ENCODE data around the gene SDHA.

The SDHA gene

DNA sequence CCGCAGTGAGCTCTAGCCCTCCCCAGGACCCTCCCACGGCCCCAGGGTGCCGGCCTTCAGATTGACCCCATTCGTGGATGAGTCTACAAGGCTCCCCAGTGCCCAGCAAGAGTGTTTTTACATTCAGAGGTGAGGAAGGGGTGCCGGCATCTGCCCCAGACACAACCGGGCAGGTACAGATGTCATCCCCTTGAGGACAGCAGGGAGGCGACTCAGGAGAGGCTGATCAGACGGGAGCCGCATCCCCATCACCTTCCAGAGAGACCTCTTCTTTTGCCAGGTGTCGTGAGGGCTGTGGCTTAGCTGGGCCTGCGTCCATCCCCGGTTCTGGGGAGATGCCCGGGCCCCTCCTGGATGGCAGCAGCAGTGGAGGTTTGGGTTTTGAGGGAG lies 31.1 kb upstream of the SDHA start:
- Histone ChIP-seq H3K9me3 (ENCODE audit: control insufficient read depth, low read length) (no peaks in the 10 kb centered on the region), H3K27me3 (replicated peaks; ENCODE audit: control insufficient read depth, insufficient read depth, low read length) (peaks cover 3% of the 10 kb centered on the region), H3K36me3 (ENCODE audit: control insufficient read depth, insufficient read depth, low read length, severe bottlenecking) (no peaks in the 10 kb centered on the region), H3K4me3 (ENCODE audit: low read length) (no peak overlapping the region), H3K4me1 (ENCODE audit: control insufficient read depth, insufficient read depth, low read length) (peaks cover 3% of the 10 kb centered on the region), H3K9ac (ENCODE audit: low read length) (no peak overlapping the region)
- DNase-seq (ENCODE audit: low read depth) = no peak

DNA sequence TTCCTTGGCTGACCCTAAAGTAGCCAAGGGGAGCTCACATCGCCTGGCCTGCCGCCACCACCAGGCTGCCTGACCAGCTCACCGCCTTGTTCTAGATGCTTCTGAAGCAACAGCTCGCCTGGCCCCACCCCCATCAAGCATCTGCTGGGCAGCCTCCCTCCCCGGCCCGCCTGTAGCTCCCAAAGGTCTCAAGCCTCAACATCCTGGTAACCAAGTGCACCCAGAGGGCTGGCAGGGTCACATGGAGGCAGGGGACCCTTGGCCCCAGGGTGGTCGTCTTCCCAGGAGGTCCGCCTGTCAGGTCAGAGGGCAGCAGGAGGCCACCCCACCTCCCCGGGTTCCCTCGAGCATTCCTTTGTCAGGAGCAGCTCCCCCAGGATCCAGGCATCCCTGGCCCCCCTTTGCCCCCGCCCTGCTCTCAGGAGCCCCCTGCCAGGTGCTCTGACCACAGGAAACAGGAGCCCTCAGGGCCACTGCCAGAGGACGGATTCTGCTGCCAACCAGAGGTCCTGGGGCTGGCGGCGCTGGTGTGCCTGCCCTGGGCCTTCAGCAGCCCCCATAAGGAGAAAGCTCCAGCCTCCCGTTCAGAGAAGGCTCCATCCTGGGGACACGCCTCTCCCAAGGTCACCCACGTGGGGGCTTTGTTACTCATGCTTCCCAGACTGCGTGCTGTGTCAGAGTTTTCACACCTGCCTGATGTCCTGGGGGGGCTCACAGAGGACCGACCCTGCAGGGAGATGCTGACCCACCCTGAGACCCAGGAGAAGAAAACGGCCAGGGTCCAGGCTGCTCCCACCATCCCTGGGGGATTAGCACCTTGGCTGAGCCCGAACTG lies 30.3 kb upstream of the SDHA start:
- Histone ChIP-seq H3K36me3 (ENCODE audit: control insufficient read depth, insufficient read depth, low read length, severe bottlenecking) (no peaks in the 10 kb centered on the region), H3K9ac (ENCODE audit: low read length) (no peak overlapping the region), H3K4me1 (ENCODE audit: control insufficient read depth, insufficient read depth, low read length) (peaks cover 3% of the 10 kb centered on the region), H3K27me3 (replicated peaks; ENCODE audit: control insufficient read depth, insufficient read depth, low read length) (peaks cover 5% of the 10 kb centered on the region), H3K4me3 (ENCODE audit: low read length) (peak overlapping the region; percentile 55), H3K9me3 (ENCODE audit: control insufficient read depth, low read length) (no peaks in the 10 kb centered on the region)
- DNase-seq (ENCODE audit: low read depth) = no peak

DNA sequence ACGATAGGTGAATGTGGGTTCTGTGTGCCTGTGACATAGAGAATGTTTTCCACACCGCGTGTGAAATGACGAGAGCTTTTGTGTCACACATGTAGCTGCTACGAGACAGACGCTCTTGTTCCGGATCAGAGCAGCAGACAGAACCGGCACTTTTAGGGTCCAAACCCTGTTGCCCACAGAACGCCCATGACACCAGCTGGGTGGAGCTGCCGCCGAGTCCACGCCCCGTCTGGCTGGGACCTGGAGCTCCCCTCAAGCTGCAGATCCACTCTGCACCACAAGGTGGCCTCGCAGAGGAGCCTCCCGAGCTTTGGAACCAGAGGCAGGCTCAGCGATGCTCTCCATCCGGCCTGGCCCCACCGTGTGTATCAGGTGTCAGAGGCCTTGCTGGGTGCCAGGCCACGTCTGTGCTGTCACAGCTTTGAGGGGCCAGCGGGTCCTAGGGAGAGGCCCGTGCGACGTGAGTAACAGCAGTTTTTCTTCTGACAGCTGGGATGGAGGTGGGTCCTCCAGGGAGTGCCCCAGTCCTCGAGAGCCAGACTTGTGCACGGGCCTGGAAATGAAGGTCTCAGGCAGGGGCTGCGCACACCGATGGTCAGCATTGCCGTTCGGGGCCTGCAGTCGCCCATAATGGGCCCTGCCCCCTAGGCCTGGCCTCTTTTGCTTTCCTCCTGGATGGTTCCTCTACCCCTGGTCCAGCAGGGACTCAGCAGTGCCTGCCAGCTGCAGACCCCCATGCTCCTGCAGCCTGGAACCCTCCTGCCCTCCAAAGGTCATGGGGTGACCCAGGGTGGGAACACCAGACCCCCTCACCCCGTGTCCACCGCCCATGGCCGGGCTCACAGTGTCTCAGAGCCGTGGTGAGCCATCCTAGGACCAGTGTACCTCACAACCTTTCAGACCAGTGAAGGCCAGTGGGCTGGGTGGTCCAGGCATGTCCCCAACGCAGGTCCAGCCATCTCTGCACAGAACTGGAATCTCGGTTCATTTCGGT lies 29.3 kb upstream of the SDHA start:
- Histone ChIP-seq H3K4me1 (ENCODE audit: control insufficient read depth, insufficient read depth, low read length) (peaks cover 3% of the 10 kb centered on the region), H3K36me3 (ENCODE audit: control insufficient read depth, insufficient read depth, low read length, severe bottlenecking) (no peaks in the 10 kb centered on the region), H3K4me3 (ENCODE audit: low read length) (peak overlapping the region; percentile 55), H3K27me3 (replicated peaks; ENCODE audit: control insufficient read depth, insufficient read depth, low read length) (peaks cover 5% of the 10 kb centered on the region), H3K9ac (ENCODE audit: low read length) (no peak overlapping the region), H3K9me3 (ENCODE audit: control insufficient read depth, low read length) (no peaks in the 10 kb centered on the region)
- DNase-seq (ENCODE audit: low read depth) = peak; percentile 95

DNA sequence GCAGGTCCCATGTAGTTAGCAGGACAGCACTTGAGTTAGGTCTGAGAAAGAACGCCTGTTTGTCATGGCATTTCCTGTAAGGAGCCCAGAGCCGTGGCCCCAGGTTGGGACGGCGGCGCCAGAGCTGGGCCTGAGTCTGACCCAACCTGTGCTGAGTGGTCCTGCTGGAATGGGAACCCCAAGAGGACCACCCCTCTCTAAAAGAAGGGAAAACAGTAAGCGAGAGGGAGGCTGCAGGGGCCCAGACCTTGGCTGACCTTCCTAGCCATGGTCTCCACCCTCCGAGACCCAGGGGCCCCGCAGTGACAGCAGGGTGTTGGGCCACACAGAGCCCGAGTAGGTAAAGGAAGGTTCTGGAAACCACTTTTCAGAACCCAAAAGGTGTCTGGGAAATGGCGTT lies 28.6 kb upstream of the SDHA start:
- H3K9me3 ChIP-seq (ENCODE audit: control insufficient read depth, low read length) = no peaks in the 10 kb centered on the region
- H3K4me1 ChIP-seq (ENCODE audit: control insufficient read depth, insufficient read depth, low read length) = peaks cover 3% of the 10 kb centered on the region
- DNase-seq (ENCODE audit: low read depth) = no peak
- H3K4me3 ChIP-seq (ENCODE audit: low read length) = no peak overlapping the region
- H3K9ac ChIP-seq (ENCODE audit: low read length) = no peak overlapping the region
- H3K27me3 ChIP-seq (replicated peaks; ENCODE audit: control insufficient read depth, insufficient read depth, low read length) = peaks cover 5% of the 10 kb centered on the region
- no peaks in the 10 kb centered on the region for H3K36me3 ChIP-seq (ENCODE audit: control insufficient read depth, insufficient read depth, low read length, severe bottlenecking)

DNA sequence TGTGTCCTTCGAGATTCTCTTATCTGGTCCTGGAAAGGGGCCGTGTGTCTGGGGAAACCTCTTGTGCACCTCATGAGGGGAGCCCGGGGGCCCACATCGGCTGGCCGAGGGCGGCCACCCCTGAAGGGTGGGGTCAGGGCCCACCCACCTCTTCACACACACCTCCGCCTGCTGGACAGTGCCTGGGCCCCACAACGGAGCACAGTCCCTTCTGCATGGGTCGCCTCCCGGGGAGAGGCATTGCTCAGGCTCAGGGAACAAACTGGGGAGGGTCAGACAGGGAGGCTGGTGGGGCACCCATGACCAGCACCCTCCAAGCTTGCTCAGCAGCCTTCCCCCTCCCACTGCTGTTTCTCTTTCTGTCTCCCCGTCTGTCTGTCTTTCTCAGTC lies 28.1 kb upstream of the SDHA start:
- DNase-seq (ENCODE audit: low read depth) = no peak
- no peak overlapping the region for H3K4me3 ChIP-seq (ENCODE audit: low read length)
- H3K9ac ChIP-seq (ENCODE audit: low read length) = no peak overlapping the region
- H3K36me3 ChIP-seq (ENCODE audit: control insufficient read depth, insufficient read depth, low read length, severe bottlenecking) = no peaks in the 10 kb centered on the region
- peaks cover 3% of the 10 kb centered on the region for H3K4me1 ChIP-seq (ENCODE audit: control insufficient read depth, insufficient read depth, low read length)
- H3K9me3 ChIP-seq (ENCODE audit: control insufficient read depth, low read length) = no peaks in the 10 kb centered on the region
- H3K27me3 ChIP-seq (replicated peaks; ENCODE audit: control insufficient read depth, insufficient read depth, low read length) = peaks cover 5% of the 10 kb centered on the region

DNA sequence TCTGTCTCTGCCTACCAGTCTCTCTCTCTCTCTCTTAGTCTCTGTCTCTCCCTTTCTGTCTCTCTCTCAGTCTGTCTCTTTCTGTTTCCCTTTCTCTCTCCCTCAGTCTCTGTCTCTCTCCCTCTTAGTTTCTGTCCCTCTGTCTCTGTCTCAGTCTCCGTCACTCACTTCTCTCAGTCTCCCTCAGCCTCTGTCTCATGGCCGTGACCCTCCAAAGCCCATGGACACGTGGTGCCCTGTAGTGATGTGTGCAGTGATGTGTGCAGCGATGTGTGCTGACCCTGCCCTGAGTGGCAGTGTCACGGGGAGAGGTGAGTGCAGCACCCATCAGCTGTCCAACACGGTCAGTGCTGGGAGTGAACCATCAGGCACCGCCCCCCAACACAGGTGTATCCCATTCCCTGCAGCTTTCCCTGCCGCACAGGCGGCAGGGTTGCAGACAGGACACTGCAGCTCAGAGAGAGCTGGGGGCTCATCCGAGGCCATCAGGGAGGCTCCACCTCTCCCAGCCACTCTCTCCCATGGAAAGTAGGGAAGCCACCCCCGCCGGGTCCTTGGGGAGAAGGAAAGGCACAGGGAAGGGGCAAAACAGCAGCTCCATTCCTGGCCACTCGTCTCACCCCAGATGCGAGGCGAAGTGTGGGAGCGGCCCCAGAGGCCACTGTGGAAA lies 27.6 kb upstream of the SDHA start:
- no peak overlapping the region for H3K9ac ChIP-seq (ENCODE audit: low read length)
- no peaks in the 10 kb centered on the region for H3K36me3 ChIP-seq (ENCODE audit: control insufficient read depth, insufficient read depth, low read length, severe bottlenecking)
- H3K27me3 ChIP-seq (replicated peaks; ENCODE audit: control insufficient read depth, insufficient read depth, low read length) = peaks cover 5% of the 10 kb centered on the region
- peaks cover 3% of the 10 kb centered on the region for H3K4me1 ChIP-seq (ENCODE audit: control insufficient read depth, insufficient read depth, low read length)
- H3K4me3 ChIP-seq (ENCODE audit: low read length) = no peak overlapping the region
- no peak for DNase-seq (ENCODE audit: low read depth)
- no peaks in the 10 kb centered on the region for H3K9me3 ChIP-seq (ENCODE audit: control insufficient read depth, low read length)

DNA sequence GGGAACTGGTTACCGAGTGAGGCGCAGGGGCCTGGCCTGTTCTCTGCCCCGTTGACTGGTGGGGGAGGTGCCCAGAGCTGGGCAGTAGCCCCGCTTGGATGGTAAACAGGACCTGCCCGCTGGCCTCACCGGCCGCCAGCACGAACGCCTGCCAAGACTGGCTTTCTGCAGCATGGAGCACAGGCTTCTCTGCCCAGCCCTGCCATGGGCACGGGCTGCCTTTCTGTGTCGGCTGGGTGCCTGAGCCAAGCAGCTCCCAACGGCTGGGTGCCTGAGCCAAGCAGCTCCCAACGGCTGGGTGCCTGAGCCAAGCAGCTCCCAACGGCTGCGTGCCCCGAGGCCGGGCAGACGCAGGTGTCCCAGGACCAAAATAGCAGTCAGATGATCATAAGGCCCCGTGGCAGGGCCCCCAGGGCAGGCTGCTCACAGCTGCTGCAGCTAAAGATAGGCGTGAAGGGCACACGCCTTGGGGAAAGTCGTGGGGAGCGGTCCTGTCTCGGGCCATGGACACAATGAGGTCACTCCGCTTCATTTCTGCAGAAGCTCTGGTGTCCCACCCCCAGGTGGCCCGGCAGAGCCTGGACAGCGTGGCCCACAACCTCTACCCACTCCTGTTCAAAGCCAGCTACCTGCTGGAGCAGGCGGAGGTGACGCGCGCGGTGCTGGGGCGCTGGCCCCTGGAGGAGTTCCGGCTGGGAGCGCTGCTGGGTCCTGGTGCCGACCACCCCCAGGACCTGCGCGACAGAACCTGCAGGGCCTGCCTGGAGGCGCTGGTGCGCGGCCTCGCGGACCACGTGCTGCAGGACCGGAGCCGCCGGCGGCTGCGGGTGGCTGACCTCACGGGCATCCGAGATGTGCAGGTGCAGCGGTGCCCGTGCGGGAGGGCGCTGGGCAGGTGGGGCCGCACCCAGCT lies 26.8 kb upstream of the SDHA start, which contains the start of gene LRRC14B:
Gene LRRC14B, plus strand, starts transcription at position 460 of the 913 bp plus-strand sequence. Its CDS starts 44 bp downstream, at position 504.
- no peaks in the 10 kb centered on the region for H3K36me3 ChIP-seq (ENCODE audit: control insufficient read depth, insufficient read depth, low read length, severe bottlenecking)
- H3K9ac ChIP-seq (ENCODE audit: low read length) = no peak within 1 kb of the TSS
- DNase-seq (ENCODE audit: low read depth) = no peak
- H3K4me1 ChIP-seq (ENCODE audit: control insufficient read depth, insufficient read depth, low read length) = peaks cover 3% of the 10 kb centered on the region
- H3K9me3 ChIP-seq (ENCODE audit: control insufficient read depth, low read length) = no peaks in the 10 kb centered on the region
- peaks cover 5% of the 10 kb centered on the region for H3K27me3 ChIP-seq (replicated peaks; ENCODE audit: control insufficient read depth, insufficient read depth, low read length)
- no peak within 1 kb of the TSS for H3K4me3 ChIP-seq (ENCODE audit: low read length)

DNA sequence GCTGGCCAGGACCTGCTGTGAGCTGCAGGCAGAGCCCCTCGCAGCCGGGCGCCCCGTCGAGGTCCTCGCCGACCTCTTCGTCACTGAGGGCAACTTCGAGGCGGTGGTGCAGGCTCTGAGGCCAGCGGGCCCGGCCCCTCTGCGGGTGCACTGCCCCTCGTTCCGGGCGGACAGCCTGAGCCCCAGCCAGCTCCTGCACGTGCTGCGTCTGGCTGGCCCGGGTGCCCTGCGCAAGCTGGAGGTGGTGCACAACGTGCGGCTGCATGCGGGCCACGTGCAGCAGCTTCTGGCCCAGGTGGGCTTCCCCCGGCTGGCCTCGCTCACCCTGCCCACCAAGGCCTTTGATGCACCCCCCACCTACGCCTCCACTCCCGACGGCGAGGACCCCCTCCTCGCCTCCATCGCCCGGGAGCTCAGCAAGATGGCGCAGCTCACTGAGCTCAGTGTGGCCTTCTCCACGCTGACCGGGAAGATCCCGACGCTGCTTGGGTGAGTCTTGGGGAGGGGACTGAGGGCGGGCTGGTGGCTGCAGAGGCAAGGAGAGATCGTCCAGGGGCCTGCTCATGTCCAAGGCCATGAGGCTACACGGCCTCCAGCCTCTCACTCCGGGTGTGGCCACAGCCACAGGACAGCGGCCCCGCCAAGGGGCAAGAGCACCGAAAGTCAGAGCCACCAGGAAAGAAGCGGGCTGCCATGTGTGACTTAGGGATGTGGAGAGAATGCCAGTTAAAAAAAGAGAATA lies 26.0 kb upstream of the SDHA start:
- peaks cover 5% of the 10 kb centered on the region for H3K27me3 ChIP-seq (replicated peaks; ENCODE audit: control insufficient read depth, insufficient read depth, low read length)
- no peak overlapping the region for H3K4me3 ChIP-seq (ENCODE audit: low read length)
- no peak for DNase-seq (ENCODE audit: low read depth)
- H3K36me3 ChIP-seq (ENCODE audit: control insufficient read depth, insufficient read depth, low read length, severe bottlenecking) = no peaks in the 10 kb centered on the region
- no peaks in the 10 kb centered on the region for H3K9me3 ChIP-seq (ENCODE audit: control insufficient read depth, low read length)
- peaks cover 3% of the 10 kb centered on the region for H3K4me1 ChIP-seq (ENCODE audit: control insufficient read depth, insufficient read depth, low read length)
- no peak overlapping the region for H3K9ac ChIP-seq (ENCODE audit: low read length)

DNA sequence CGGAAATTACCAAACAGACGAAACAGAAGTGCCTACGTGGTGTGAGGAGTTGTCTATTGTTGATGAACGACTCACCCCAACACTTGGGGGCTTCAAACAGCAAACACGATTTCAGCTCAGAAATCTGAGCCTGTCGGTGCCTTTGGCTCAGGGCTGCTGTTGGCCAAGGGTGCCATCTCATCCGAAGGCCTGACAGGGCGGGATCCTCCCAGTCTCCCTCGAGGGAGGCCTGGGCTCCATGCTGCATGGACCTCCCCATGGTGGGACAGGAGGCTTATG lies 25.5 kb upstream of the SDHA start:
- Histone ChIP-seq H3K4me3 (ENCODE audit: low read length) (no peak overlapping the region), H3K4me1 (ENCODE audit: control insufficient read depth, insufficient read depth, low read length) (peaks cover 3% of the 10 kb centered on the region)
- no peak for DNase-seq (ENCODE audit: low read depth)

More for the DNA sequence above, 25.5 kb upstream of the SDHA start:
- H3K36me3 ChIP-seq (ENCODE audit: control insufficient read depth, insufficient read depth, low read length, severe bottlenecking) = no peaks in the 10 kb centered on the region
- peaks cover 5% of the 10 kb centered on the region for H3K27me3 ChIP-seq (replicated peaks; ENCODE audit: control insufficient read depth, insufficient read depth, low read length)
- H3K9ac ChIP-seq (ENCODE audit: low read length) = no peak overlapping the region
- no peaks in the 10 kb centered on the region for H3K9me3 ChIP-seq (ENCODE audit: control insufficient read depth, low read length)
